Measurements from ENCODE around the gene DTNB.

DTNB gene

GRCh38 chr2:25400576-25401216 is 272.7 kb downstream of the DTNB start:
- in situ Hi-C loops (cut with MboI; ENCODE audit: low sequenced_read_pairs): no loop called here

- in situ Hi-C loops (cut with MboI; ENCODE audit: low sequenced_read_pairs): no loop called here
Observed at GRCh38 chr2:25400169-25400568, 273.2 kb downstream of the DTNB start.

GRCh38 chr2:25398534-25398933 is 274.8 kb downstream of the DTNB start:
- in situ Hi-C loops (cut with MboI; ENCODE audit: low sequenced_read_pairs): no loop called here

- in situ Hi-C loops (cut with MboI; ENCODE audit: low sequenced_read_pairs): no loop called here
Observed at GRCh38 chr2:25397777-25398176, 275.6 kb downstream of the DTNB start.

GRCh38 chr2:25389161-25389560 is 284.2 kb downstream of the DTNB start:
- in situ Hi-C loops (cut with MboI; ENCODE audit: low sequenced_read_pairs): no loop called here

- in situ Hi-C loops (cut with MboI; ENCODE audit: low sequenced_read_pairs): no loop called here
Observed at GRCh38 chr2:25388491-25388890, 284.9 kb downstream of the DTNB start.

- in situ Hi-C loops (cut with MboI; ENCODE audit: low sequenced_read_pairs): no loop called here
Observed at GRCh38 chr2:25387876-25388449, 285.4 kb downstream of the DTNB start.

- in situ Hi-C loops (cut with MboI; ENCODE audit: low sequenced_read_pairs): no loop called here
Observed at GRCh38 chr2:25386971-25387875, 286.2 kb downstream of the DTNB start.

GRCh38 chr2:25385910-25386309 is 287.5 kb downstream of the DTNB start:
- in situ Hi-C loops (cut with MboI; ENCODE audit: low sequenced_read_pairs): no loop called here

GRCh38 chr2:25383806-25384205 is 289.6 kb downstream of the DTNB start:
- in situ Hi-C loops (cut with MboI; ENCODE audit: low sequenced_read_pairs): no loop called here

GRCh38 chr2:25381502-25381901 is 291.9 kb downstream of the DTNB start:
- in situ Hi-C loops (cut with MboI; ENCODE audit: low sequenced_read_pairs): no loop called here

- in situ Hi-C loops (cut with MboI; ENCODE audit: low sequenced_read_pairs): no loop called here
Observed at GRCh38 chr2:25380586-25381375, 292.6 kb downstream of the DTNB start.

GRCh38 chr2:25380023-25380422 is 293.4 kb downstream of the DTNB start:
- in situ Hi-C loops (cut with MboI; ENCODE audit: low sequenced_read_pairs): no loop called here

GRCh38 chr2:25379535-25379934 is 293.8 kb downstream of the DTNB start:
- in situ Hi-C loops (cut with MboI; ENCODE audit: low sequenced_read_pairs): no loop called here

- in situ Hi-C loops (cut with MboI; ENCODE audit: low sequenced_read_pairs): no loop called here
Observed at GRCh38 chr2:25378731-25379490, 294.5 kb downstream of the DTNB start.

- in situ Hi-C loops (cut with MboI; ENCODE audit: low sequenced_read_pairs): no loop called here
Observed at GRCh38 chr2:25377822-25378421, 295.5 kb downstream of the DTNB start.

- in situ Hi-C loops (cut with MboI; ENCODE audit: low sequenced_read_pairs): no loop called here
Observed at GRCh38 chr2:25376750-25377621, 296.4 kb downstream of the DTNB start.

GRCh38 chr2:25375989-25376545 is 297.3 kb downstream of the DTNB start:
- in situ Hi-C loops (cut with MboI; ENCODE audit: low sequenced_read_pairs): no loop called here

Data from HL-60/S4 treated with phorbol 12-myristate 13-acetate at 8.2 ng/mL for 4 days and 3 days (cell line).